ENCODE data around the gene EFCC1.

- TF ChIP-seq CTCF (IDR thresholded peaks at IDR 0.05) = no peak
- no peak for TF ChIP-seq POLR2A (IDR thresholded peaks at IDR 0.05)
Observed at GRCh38 chr3:129030611-129031010, 29.5 kb downstream of the EFCC1 start.
